DND-41 (cell line): ENCODE results near the gene GRXCR2.
"Not testable (repeated sequence)": the region's sequence is repeated elsewhere in the genome, so short reads cannot be mapped to it uniquely, and the experiment has no call there.

ENCODE experiments used
- ATAC-seq: fragments of 200-7000 bp; cut with Tn5 transposase; 3 replicates; pipeline ENCODE4 v1.9.1; 2021; ENCODE audit warnings: low read depth; ENCODE audit not compliant: insufficient read depth
- DNase-seq: peaks from one replicate; pipeline ENCODE4 v3.0.0-alpha.2; 2020
- H2AFZ ChIP-seq: 2 replicates; pipeline ENCODE4 v1.6.0; 2012; ENCODE audit warnings: low read depth, low read length
- H3K27ac ChIP-seq: 2 replicates; pipeline ENCODE4 v1.5.1; 2012; ENCODE audit warnings: low read length, inconsistent platforms
- H3K27me3 ChIP-seq: fragments of 200-600 bp; sonication (generic); 2 replicates; pipeline ENCODE4 v1.6.0; 2012; ENCODE audit warnings: low read length, mild to moderate bottlenecking, inconsistent platforms; ENCODE audit not compliant: insufficient read depth, poor library complexity
- H3K36me3 ChIP-seq: 2 replicates; pipeline ENCODE4 v1.5.1; 2012; ENCODE audit warnings: low read length, inconsistent platforms; ENCODE audit not compliant: insufficient read depth
- H3K4me1 ChIP-seq: 2 replicates; pipeline ENCODE4 v1.5.1; 2012; ENCODE audit warnings: mild to moderate bottlenecking, low read length; ENCODE audit not compliant: insufficient read depth
- H3K4me2 ChIP-seq: 2 replicates; pipeline ENCODE4 v1.6.0; 2012; ENCODE audit warnings: mild to moderate bottlenecking, moderate library complexity, low read length, inconsistent platforms; ENCODE audit not compliant: insufficient read depth
- H3K4me3 ChIP-seq, 2 experiments: fragments of 200-600 bp in 1 of 2; shearing (Covaris generic) in 1 of 2; 2 replicates each; pipeline ENCODE4 v1.5.1; 2012 to 2016; ENCODE audit warnings: inconsistent platforms in 2 of 2, low read length in 2 of 2, mild to moderate bottlenecking in 2 of 2, low read depth in 1 of 2, moderate library complexity in 1 of 2
- H3K79me2 ChIP-seq: 2 replicates; pipeline ENCODE4 v1.6.0; 2012; ENCODE audit warnings: low read length, inconsistent platforms; ENCODE audit not compliant: insufficient read depth
- H3K9ac ChIP-seq: 2 replicates; pipeline ENCODE4 v1.6.0; 2012; ENCODE audit warnings: low read depth, mild to moderate bottlenecking, inconsistent platforms, low read length, moderate library complexity
- H3K9me3 ChIP-seq: 2 replicates; pipeline ENCODE4 v1.5.1; 2012; ENCODE audit warnings: low read length, moderate library complexity, mild to moderate bottlenecking, inconsistent platforms; ENCODE audit not compliant: insufficient read depth, severe bottlenecking
- H4K20me1 ChIP-seq: 2 replicates; pipeline ENCODE4 v1.6.0; 2012; ENCODE audit warnings: low read length; ENCODE audit not compliant: insufficient read depth
- EZH2 ChIP-seq: IDR thresholded peaks from 3 replicates; pipeline ENCODE4 v1.6.1; 2012; ENCODE audit warnings: borderline replicate concordance, low read depth, mild to moderate bottlenecking, moderate library complexity, low read length, inconsistent platforms; ENCODE audit not compliant: severe bottlenecking
- TF ChIP-seq, protein P1 (sequence below): IDR thresholded peaks from 2 replicates; pipeline ENCODE4 v1.5.1; 2012; ENCODE audit warnings: borderline replicate concordance, low read length, moderate library complexity, mild to moderate bottlenecking; ENCODE audit not compliant: poor library complexity, severe bottlenecking; ENCODE audit errors: extremely low read depth

The GRXCR2 gene

GRCh38 chr5:145902421-145902820 lies 29.6 kb upstream of the GRXCR2 start:
- ATAC-seq (no peak), DNase-seq (no peak)
- no peak overlapping the region for H3K4me3 ChIP-seq
- no peaks in the 10 kb centered on the region for H4K20me1 ChIP-seq
- H3K36me3 ChIP-seq, result no peaks in the 10 kb centered on the region
- no peak overlapping the region for H3K9ac ChIP-seq
- no peak overlapping the region for H3K27ac ChIP-seq
- no peak overlapping the region for H3K4me2 ChIP-seq
- H3K79me2 ChIP-seq, result no peaks in the 10 kb centered on the region
- TF ChIP-seq, protein P1, sequence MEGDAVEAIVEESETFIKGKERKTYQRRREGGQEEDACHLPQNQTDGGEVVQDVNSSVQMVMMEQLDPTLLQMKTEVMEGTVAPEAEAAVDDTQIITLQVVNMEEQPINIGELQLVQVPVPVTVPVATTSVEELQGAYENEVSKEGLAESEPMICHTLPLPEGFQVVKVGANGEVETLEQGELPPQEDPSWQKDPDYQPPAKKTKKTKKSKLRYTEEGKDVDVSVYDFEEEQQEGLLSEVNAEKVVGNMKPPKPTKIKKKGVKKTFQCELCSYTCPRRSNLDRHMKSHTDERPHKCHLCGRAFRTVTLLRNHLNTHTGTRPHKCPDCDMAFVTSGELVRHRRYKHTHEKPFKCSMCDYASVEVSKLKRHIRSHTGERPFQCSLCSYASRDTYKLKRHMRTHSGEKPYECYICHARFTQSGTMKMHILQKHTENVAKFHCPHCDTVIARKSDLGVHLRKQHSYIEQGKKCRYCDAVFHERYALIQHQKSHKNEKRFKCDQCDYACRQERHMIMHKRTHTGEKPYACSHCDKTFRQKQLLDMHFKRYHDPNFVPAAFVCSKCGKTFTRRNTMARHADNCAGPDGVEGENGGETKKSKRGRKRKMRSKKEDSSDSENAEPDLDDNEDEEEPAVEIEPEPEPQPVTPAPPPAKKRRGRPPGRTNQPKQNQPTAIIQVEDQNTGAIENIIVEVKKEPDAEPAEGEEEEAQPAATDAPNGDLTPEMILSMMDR, result no peak
- no peak for TF ChIP-seq EZH2
- no peaks in the 10 kb centered on the region for H3K9me3 ChIP-seq
- H3K4me1 ChIP-seq, result no peaks in the 10 kb centered on the region
- no peak overlapping the region for H2AFZ ChIP-seq
- H3K27me3 ChIP-seq, result peaks cover 3% of the 10 kb centered on the region

DNA sequence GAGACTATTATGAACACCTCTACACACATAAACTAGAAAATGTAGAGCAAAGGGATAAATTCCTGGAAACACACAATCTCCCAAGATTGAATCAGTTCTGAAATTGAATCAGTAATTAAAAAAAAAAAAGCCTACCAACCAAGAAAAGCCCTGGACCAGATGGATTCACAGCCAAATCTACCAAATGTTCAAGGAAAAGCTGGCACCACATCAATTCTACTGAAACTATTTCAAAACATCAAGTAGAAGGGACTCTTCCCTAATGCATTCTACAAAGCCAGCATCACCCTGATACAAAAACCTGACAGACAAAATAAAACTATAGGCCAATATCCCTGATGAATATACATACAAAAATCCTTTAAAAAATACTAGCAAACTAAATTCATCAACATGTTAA lies 25.4 kb upstream of the GRXCR2 start:
- Histone ChIP-seq H3K27ac (no peak overlapping the region), H3K4me1 (no peaks in the 10 kb centered on the region), H3K27me3 (no peaks in the 10 kb centered on the region), H3K4me3 (no peak overlapping the region), H3K9ac (no peak overlapping the region), H3K4me2 (no peak overlapping the region), H2AFZ (no peak overlapping the region), H3K9me3 (no peaks in the 10 kb centered on the region), H3K79me2 (no peaks in the 10 kb centered on the region), H3K36me3 (no peaks in the 10 kb centered on the region), H4K20me1 (no peaks in the 10 kb centered on the region)
- DNase-seq (no peak), ATAC-seq (no peak)
- TF ChIP-seq, protein P1, result no peak
- no peak for TF ChIP-seq EZH2

DNA sequence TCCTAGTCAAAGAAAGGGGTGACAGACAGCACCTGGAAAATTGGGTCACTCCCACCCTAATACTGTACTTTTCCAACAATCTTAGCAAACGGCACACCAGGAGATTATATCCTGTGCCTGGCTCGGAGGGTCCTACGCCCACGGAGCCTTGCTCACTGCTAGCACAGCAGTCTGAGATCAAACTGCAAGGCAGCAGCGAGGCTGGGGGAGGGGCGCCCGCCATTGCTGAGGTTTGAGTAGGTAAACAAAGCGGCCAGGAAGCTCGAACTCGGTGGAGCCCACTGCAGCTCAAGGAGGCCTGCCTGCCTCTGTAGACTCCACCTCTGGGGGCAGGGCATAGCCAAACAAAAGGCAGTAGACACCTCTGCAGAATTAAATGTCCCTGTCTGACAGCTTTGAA lies 18.6 kb upstream of the GRXCR2 start:
- not testable (repeated sequence) for H3K27ac ChIP-seq, H2AFZ ChIP-seq, DNase-seq, H3K9ac ChIP-seq, ATAC-seq, H3K4me1 ChIP-seq, H3K9me3 ChIP-seq, H3K4me2 ChIP-seq, H3K79me2 ChIP-seq, H3K27me3 ChIP-seq, H3K4me3 ChIP-seq, H3K36me3 ChIP-seq, H4K20me1 ChIP-seq

DNA sequence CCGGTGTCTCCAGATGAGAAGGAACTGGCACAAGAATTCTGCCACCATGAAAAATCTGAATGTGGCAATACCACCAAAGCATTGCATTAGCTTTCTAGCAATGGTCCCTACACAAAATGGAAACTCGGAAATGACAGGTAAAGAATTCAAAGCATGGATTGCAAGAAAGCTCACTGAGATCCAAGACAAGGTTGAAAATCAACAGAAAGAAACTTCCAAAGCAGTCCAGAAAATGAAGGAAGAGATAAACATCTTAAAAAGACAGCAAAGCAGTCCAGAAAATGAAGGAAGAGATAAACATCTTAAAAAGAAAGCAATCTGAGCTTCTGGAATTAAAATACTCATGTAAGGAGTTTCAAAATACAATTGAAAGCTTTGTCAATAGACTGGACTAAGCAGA lies 16.8 kb upstream of the GRXCR2 start:
- peaks cover 5% of the 10 kb centered on the region for H3K27me3 ChIP-seq
- H3K4me3 ChIP-seq, result no peak overlapping the region
- H3K4me1 ChIP-seq, result no peaks in the 10 kb centered on the region
- H3K27ac ChIP-seq, result no peak overlapping the region
- no peaks in the 10 kb centered on the region for H4K20me1 ChIP-seq
- DNase-seq (no peak), ATAC-seq (no peak)
- H3K36me3 ChIP-seq, result no peaks in the 10 kb centered on the region
- H3K9ac ChIP-seq, result no peak overlapping the region
- H3K4me2 ChIP-seq, result no peak overlapping the region
- TF ChIP-seq, protein P1, result no peak
- no peak for TF ChIP-seq EZH2
- no peak overlapping the region for H2AFZ ChIP-seq
- H3K9me3 ChIP-seq, result no peaks in the 10 kb centered on the region
- no peaks in the 10 kb centered on the region for H3K79me2 ChIP-seq
